ENCODE data around the gene THSD7B. TPM values are rescaled to one million over a fixed set of nuclear protein-coding genes. Genes with fewer than 3 reads are reported as not detected.

THSD7B gene
- total and polyA plus RNA-seq, 2 experiments from 2014 or later: not detected

DNA sequence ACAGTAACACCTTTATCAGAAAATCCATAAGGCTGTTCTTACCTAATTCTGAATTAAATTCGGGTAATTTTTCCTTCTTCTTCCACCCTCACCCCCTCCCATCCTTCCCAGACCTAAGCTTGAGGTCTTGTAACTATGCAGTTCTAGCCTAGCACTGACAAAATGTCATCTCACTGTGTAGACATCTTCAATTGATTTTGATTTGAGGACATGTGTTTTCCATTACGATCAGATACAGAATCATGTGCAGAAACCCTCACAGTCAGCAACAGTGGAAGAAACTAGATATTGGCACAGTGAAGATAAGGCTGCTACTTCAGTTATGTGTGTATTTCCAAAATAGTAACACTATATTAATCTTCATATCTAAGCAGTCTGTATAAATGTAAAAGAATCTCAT, 244.6 kb downstream of the THSD7B start:
- no peaks in the 10 kb centered on the region for H3K36me3 ChIP-seq
- DNase-seq (ENCODE audit: low read depth in 1 of 2, low spot score in 1 of 2): no peak
- no peak overlapping the region for H3K4me3 ChIP-seq
- no peaks in the 10 kb centered on the region for H3K27me3 ChIP-seq
- no peak overlapping the region for H3K27ac ChIP-seq
- TF ChIP-seq CTCF (IDR thresholded peaks at IDR 0.05; ENCODE audit: low read depth, low read length): no peak
- no peaks in the 10 kb centered on the region for H3K4me1 ChIP-seq (ENCODE audit: low read depth)
- H3K9me3 ChIP-seq (ENCODE audit: low read depth): no peaks in the 10 kb centered on the region

- no peak for DNase-seq (ENCODE audit: low read depth in 1 of 2, low spot score in 1 of 2)
- no peak for TF ChIP-seq CTCF (IDR thresholded peaks at IDR 0.05; ENCODE audit: low read depth, low read length)
- peak overlapping the region; percentile 32 for H3K27ac ChIP-seq
- H3K36me3 ChIP-seq: no peaks in the 10 kb centered on the region
- no peak overlapping the region for H3K4me3 ChIP-seq
- no peaks in the 10 kb centered on the region for H3K27me3 ChIP-seq
- peaks cover 7% of the 10 kb centered on the region for H3K4me1 ChIP-seq (ENCODE audit: low read depth)
- no peaks in the 10 kb centered on the region for H3K9me3 ChIP-seq (ENCODE audit: low read depth)
These were observed 255.3 kb downstream of the THSD7B start for GRCh38 chr2:137020452-137021196.

DNA sequence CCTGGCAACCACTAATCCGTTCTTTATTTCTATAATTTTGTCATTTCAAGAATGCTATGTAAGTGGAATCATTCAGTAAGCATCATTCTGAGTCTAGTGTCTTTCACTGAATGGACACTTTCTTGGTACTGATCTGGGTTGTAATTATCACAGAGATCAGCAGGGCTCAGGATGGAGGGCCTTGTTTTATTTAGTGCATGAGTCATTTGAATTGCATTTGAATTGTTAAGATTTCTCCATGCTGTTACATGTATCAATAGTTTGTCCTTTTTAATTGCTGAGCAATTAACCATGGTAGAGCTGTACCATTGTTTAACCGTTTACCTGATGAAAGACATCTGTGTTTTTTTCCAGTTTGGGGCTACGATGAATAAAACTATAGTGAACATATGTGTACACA, 256.4 kb downstream of the THSD7B start:
- no peak for TF ChIP-seq CTCF (IDR thresholded peaks at IDR 0.05; ENCODE audit: low read depth, low read length)
- no peaks in the 10 kb centered on the region for H3K27me3 ChIP-seq
- no peak overlapping the region for H3K4me3 ChIP-seq
- peaks cover 7% of the 10 kb centered on the region for H3K4me1 ChIP-seq (ENCODE audit: low read depth)
- no peak overlapping the region for H3K27ac ChIP-seq
- DNase-seq (ENCODE audit: low read depth in 1 of 2, low spot score in 1 of 2): no peak
- no peaks in the 10 kb centered on the region for H3K9me3 ChIP-seq (ENCODE audit: low read depth)
- no peaks in the 10 kb centered on the region for H3K36me3 ChIP-seq

GRCh38 chr2:137023205-137023604, 257.9 kb downstream of the THSD7B start:
- Histone ChIP-seq H3K9me3 (ENCODE audit: low read depth) (no peaks in the 10 kb centered on the region), H3K4me1 (ENCODE audit: low read depth) (peaks cover 7% of the 10 kb centered on the region), H3K27ac (peak overlapping the region; percentile 20), H3K27me3 (no peaks in the 10 kb centered on the region), H3K4me3 (no peak overlapping the region), H3K36me3 (no peaks in the 10 kb centered on the region)
- peak in 1 of 2 donors; percentile 55 for DNase-seq (ENCODE audit: low read depth in 1 of 2, low spot score in 1 of 2)
- no peak for TF ChIP-seq CTCF (IDR thresholded peaks at IDR 0.05; ENCODE audit: low read depth, low read length)

- no peak overlapping the region for H3K4me3 ChIP-seq
- H3K4me1 ChIP-seq (ENCODE audit: low read depth): no peaks in the 10 kb centered on the region
- no peaks in the 10 kb centered on the region for H3K9me3 ChIP-seq (ENCODE audit: low read depth)
- no peak for DNase-seq (ENCODE audit: low read depth in 1 of 2, low spot score in 1 of 2)
- H3K27me3 ChIP-seq: no peaks in the 10 kb centered on the region
- no peak for TF ChIP-seq CTCF (IDR thresholded peaks at IDR 0.05; ENCODE audit: low read depth, low read length)
- H3K36me3 ChIP-seq: no peaks in the 10 kb centered on the region
- no peak overlapping the region for H3K27ac ChIP-seq
These were observed 266.4 kb downstream of the THSD7B start for GRCh38 chr2:137031731-137032130.
